GM12874 (cell line): Measurements from ENCODE around the gene SNUPN.

Experiments
- TF ChIP-seq, protein P1 (sequence below): IDR thresholded peaks from 2 replicates; pipeline ENCODE4 v1.5.1; 2011; ENCODE audit warnings: low read depth, mild to moderate bottlenecking, control low read depth, low read length, moderate library complexity; ENCODE audit not compliant: insufficient read depth

The SNUPN gene

DNA sequence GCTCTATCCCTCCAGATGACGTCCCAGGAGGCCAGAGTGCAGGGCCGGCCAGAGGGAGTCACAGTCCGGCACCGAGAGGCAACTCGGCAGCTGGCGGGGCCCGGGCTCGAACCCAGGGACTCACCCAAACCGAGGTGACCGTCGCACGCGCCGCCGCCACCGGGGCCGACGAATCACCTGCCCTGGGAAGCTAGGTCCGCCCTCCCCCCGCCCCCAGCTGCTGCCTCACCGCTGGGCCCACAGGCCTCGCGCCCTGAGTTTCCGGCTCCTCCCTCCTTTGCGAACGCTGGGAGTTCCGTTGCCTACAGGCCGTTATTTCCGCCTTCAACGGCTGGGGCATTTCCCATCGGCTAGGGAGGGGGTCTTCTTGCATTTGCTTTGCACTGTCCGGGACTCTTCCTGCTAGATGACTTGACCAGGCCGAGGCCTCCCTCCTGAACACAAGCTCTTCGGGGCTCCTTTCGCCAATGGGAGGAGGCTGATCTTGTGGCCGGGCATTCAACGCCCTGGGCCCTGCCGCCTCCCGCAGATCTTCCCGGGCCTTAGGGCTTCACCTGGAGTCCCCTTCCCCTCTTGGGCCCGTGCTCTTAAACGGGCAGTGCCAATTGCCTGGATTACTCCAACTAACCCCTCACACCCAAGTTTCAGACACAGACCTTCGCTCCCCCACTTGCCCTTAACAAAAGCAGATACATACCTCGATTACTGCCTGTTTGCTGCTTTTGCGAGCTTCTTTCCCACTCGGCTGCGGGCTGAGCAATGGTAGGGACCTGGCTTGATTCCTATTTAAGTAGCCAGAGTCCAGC is at the start of gene SNUPN:
Gene SNUPN (minus strand): TSS at position 184 of the 806 bp plus-strand sequence. CDS start 4,674 bp downstream, outside the sequence.
- TF ChIP-seq, protein P1, sequence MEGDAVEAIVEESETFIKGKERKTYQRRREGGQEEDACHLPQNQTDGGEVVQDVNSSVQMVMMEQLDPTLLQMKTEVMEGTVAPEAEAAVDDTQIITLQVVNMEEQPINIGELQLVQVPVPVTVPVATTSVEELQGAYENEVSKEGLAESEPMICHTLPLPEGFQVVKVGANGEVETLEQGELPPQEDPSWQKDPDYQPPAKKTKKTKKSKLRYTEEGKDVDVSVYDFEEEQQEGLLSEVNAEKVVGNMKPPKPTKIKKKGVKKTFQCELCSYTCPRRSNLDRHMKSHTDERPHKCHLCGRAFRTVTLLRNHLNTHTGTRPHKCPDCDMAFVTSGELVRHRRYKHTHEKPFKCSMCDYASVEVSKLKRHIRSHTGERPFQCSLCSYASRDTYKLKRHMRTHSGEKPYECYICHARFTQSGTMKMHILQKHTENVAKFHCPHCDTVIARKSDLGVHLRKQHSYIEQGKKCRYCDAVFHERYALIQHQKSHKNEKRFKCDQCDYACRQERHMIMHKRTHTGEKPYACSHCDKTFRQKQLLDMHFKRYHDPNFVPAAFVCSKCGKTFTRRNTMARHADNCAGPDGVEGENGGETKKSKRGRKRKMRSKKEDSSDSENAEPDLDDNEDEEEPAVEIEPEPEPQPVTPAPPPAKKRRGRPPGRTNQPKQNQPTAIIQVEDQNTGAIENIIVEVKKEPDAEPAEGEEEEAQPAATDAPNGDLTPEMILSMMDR = no peak

DNA sequence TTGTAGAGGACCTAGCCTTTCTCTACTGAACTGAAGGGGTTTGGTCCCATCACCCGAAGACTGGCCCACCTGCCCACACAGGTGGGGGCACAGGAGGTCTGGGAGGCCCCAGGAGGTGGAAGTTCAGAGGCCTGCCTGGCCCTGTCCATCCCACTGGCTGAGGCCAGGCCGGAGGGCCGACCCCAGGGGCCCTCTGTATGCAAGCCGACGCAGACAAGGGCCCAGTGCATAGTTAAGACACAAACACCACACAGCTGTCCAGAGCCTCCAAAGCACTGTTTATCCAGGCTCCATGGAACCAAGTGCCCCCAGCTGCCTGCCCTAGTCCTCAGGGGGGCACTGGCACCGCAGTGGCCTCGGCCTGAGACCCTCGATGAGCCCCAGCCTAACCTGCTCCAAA is 48.8 kb upstream of the SNUPN start:
- TF ChIP-seq, protein P1 = no peak

DNA sequence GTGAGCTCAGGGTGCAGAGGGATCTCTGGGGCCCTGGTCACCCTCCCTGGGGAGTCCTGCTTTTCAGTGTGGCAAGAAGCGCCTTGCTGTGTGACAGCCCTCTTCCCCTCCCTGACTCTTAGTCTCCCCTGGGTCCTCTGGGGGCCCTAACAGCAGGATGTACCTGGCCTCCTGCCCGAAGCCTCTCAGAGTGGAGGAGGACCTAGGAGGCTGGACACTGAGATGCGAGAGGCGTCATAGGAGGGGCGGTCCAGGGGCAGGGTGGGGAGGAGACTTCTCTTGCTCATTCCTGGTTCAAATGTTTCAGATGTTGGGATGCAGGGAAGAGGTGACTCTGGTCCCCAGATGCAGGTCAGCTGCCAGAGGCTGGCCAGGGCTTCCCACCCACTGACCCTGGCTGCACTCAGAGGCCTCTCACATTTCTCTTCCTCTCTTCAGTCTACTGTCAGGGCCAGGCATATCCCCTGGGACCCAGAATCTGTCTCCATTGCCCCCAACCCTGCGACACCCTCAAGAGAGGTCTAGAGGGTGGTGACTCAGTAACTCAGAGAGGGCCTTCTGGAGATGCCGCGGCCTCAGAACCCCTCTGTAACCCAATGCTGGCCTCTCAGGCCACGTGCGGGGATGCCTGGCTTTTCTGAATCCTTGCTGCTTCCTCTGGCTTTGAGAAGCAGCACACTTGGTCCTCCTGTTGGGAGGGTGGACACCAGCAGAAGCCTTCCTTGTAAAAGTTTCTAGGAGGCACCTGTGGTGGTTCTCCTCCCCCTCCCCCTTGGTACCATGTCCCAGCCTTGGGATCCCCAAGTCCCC is 48.1 kb upstream of the SNUPN start:
- TF ChIP-seq, protein P1 = no peak

DNA sequence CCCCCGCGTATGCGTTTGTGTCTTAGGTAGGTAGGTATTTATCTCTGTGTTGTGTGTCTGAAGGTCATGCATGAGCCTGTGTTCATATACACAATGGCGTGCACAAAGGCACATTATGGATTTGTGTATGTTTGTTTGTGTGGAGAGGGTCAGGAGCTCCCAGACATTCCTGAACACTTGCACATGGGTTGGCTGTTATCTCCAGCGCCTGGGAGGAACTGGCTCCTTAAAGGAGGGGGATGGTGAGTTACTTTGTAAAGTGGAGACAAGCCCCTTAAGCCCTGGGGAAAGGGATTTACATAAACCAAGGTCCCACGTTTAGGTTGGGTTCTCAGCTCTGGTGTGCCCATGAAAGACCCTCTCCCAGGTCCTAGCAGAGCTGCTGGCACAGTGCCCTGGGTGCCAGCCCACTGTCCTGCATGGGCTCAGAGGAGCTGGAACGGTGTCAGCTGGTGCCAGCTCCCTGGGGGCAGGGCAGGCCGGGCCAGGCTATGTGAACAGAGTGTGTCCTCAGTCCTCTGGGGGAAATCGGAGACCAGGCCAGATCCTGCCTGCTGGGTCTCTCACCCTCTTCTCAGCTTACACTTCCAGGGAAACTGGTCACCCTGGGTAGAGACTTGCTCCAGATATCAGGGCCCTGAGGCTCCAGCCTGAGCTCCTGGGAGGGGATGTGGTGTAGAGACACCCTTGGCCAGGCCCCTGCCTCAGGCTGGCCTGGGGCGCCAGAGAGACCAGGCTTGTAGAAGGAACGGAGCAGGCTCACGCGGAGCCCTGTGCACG is 47.3 kb upstream of the SNUPN start:
- TF ChIP-seq, protein P1 = no peak

DNA sequence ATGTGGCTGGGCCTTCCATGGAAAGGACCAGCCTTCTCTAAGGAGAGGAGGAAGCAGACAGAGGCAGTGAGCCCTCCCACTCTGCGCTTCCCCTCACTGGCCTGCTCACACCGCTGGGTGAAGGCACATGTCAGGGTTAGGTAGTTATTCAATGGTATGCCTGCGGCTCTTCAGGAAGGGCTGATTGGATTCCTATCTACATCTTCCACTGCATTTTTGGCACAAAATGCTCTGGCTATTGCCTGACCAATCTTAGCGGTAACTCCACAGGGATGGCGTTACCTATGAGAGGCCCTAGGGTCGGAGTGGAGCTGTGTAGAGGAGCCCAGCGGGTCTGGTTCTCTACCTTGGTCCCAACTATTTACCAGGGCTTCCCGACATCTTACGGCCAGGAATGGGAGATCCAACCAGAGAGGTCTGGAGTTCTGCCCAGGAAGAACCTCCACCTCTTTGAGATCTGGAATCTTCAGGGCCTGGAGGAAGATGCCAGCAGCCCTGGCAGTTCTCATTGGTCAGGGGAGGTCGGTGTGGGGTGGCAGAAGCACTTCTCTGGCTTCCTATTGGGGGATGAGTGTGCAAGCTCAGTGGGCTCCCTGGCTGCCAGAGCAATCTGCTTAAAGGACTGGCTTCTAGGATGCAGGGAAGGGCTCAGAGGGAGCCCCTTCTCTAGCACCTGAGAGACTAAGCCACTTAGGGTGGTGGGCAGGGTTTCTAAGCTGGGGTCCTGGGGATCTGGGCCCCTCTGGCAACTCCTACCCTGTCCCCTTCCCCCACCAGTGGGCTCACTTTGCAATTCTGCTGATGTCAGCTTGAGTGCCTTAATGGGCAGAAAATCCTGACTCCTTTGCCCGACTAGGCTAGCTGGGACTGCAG is 46.4 kb upstream of the SNUPN start:
- TF ChIP-seq, protein P1 = no peak

DNA sequence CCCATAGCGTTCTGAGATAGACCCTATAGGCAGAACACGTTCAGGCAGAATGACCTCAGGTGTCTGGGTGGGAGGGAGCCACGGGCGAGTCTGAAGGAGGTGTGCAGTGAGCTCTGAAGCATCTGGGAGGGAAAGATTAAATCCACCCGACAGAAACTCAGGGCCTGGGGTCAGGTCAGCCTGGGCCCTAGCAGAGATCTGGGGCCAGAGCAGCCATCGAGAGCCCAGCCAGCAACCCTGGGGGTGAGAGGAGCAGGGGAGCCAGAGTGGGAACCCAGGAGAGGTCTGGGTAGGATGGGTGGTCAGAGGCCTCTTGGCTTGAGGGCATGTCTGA is 44.3 kb upstream of the SNUPN start:
- TF ChIP-seq, protein P1 = no peak
